Peyer's patch (tissue), 4 donors: ENCODE results near the gene MRPL43. TPM values are rescaled to one million over a fixed set of nuclear protein-coding genes. Genes with fewer than 3 reads are reported as not detected.
A peak's percentile ranks its signal among the peaks of the same experiment; 100 is the strongest.

Experiments used
- DNase-seq, 3 donors: peaks; one replicate each; pipeline ENCODE4 v3.0.0-alpha.2; 2017 to 2019
- H3K27ac ChIP-seq, 4 donors: fragments of 200-600 bp; sonication (generic); one replicate each; pipeline ENCODE4 v1.5.1; 2016 to 2019
- H3K27me3 ChIP-seq, 2 donors: fragments of 200-600 bp; sonication (generic); one replicate each; pipeline ENCODE4 v1.5.1; 2019
- H3K36me3 ChIP-seq, 3 donors: fragments of 200-600 bp; sonication (generic); one replicate each; pipeline ENCODE4 v1.5.1; 2016 to 2019
- H3K4me1 ChIP-seq, 4 donors: fragments of 200-600 bp; sonication (generic); one replicate each; pipeline ENCODE4 v1.5.1; 2016 to 2019
- H3K4me3 ChIP-seq, 4 donors: fragments of 200-600 bp; sonication (generic); 1 replicate in 3 of 4; 2 replicates in 1 of 4; pipeline ENCODE4 v1.5.1; 2016 to 2019; ENCODE audit warnings: mild to moderate bottlenecking in 1 of 4
- H3K9me3 ChIP-seq, 4 donors: fragments of 200-600 bp; sonication (generic); one replicate each; pipeline ENCODE4 v1.5.1; 2016 to 2019; ENCODE audit warnings: mild to moderate bottlenecking in 1 of 4
- POLR2A ChIP-seq, 2 donors: fragments of 450-650 bp; IDR thresholded peaks; one replicate each; pipeline ENCODE4 v1.5.1; 2017; ENCODE audit warnings: antibody characterized with exemption in 2 of 2, mild to moderate bottlenecking in 2 of 2, moderate library complexity in 2 of 2
- total RNA-seq, 4 donors: library from RNA; depleted of rRNA; stranded (reverse); fragments of >200 nt; gene quantifications; one replicate each; pipeline ENCODE4 v1.1.0, GENCODE V29; 2016
- TF ChIP-seq, protein P1 (sequence below), 6 experiments: fragments of 450-650 bp in 4 of 6; fragments of 200-600 bp in 2 of 6; sonication (generic) in 1 of 6; IDR thresholded peaks; one replicate each; pipeline ENCODE4 v1.5.1; 2017 to 2019; ENCODE audit warnings: antibody characterized with exemption in 6 of 6, mild to moderate bottlenecking in 3 of 6, moderate library complexity in 1 of 6

MRPL43 gene
- total RNA-seq, 4 donors from 2014 or later = 40.5 to 85.5 (median 61.7) TPM

- H3K4me3 ChIP-seq = peak overlapping the region; percentile 67 to 88 (median 77)
- H3K9me3 ChIP-seq = no peaks in the 10 kb centered on the region
- H3K27me3 ChIP-seq = no peaks in the 10 kb centered on the region
- H3K27ac ChIP-seq = peak overlapping the region; percentile 92 to 100 (median 98)
- DNase-seq = peak in 1 of 3 donors; percentile 62
- TF ChIP-seq POLR2A (IDR thresholded peaks at IDR 0.05) = no peak
- TF ChIP-seq, protein P1, sequence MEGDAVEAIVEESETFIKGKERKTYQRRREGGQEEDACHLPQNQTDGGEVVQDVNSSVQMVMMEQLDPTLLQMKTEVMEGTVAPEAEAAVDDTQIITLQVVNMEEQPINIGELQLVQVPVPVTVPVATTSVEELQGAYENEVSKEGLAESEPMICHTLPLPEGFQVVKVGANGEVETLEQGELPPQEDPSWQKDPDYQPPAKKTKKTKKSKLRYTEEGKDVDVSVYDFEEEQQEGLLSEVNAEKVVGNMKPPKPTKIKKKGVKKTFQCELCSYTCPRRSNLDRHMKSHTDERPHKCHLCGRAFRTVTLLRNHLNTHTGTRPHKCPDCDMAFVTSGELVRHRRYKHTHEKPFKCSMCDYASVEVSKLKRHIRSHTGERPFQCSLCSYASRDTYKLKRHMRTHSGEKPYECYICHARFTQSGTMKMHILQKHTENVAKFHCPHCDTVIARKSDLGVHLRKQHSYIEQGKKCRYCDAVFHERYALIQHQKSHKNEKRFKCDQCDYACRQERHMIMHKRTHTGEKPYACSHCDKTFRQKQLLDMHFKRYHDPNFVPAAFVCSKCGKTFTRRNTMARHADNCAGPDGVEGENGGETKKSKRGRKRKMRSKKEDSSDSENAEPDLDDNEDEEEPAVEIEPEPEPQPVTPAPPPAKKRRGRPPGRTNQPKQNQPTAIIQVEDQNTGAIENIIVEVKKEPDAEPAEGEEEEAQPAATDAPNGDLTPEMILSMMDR (IDR thresholded peaks at IDR 0.05) = no peak
- H3K36me3 ChIP-seq = peaks cover 0 to 11% (median 0%) of the 10 kb centered on the region in 3 donors
- peaks cover 0 to 26% (median 7%) of the 10 kb centered on the region in 4 donors for H3K4me1 ChIP-seq
These were observed 43.3 kb upstream of the MRPL43 start for GRCh38 chr10:101030496-101031127.

- TF ChIP-seq, protein P1 (IDR thresholded peaks at IDR 0.05) = peak in 1 of 6 experiments; percentile 8
- no peak for TF ChIP-seq POLR2A (IDR thresholded peaks at IDR 0.05)
- peaks cover 0 to 17% (median 7%) of the 10 kb centered on the region in 4 donors for H3K4me1 ChIP-seq
These were observed 42.4 kb upstream of the MRPL43 start for GRCh38 chr10:101029520-101030295.

GRCh38 chr10:101028446-101029337, 41.4 kb upstream of the MRPL43 start:
- TF ChIP-seq POLR2A (IDR thresholded peaks at IDR 0.05) = no peak
- TF ChIP-seq, protein P1 (IDR thresholded peaks at IDR 0.05) = no peak
- H3K36me3 ChIP-seq = no peaks in the 10 kb centered on the region
- no peak overlapping the region for H3K27ac ChIP-seq
- no peaks in the 10 kb centered on the region for H3K9me3 ChIP-seq
- no peaks in the 10 kb centered on the region for H3K27me3 ChIP-seq
- no peak overlapping the region for H3K4me3 ChIP-seq
- peak in 1 of 3 donors; percentile 51 for DNase-seq
- H3K4me1 ChIP-seq = peaks cover 0 to 16% (median 7%) of the 10 kb centered on the region in 4 donors

More at GRCh38 chr10:101029520-101030295, 42.4 kb upstream of the MRPL43 start:
- Histone ChIP-seq H3K4me3 (peak overlapping the region in 2 of 4 donors; percentile 67 to 88), H3K27ac (no peak overlapping the region), H3K27me3 (no peaks in the 10 kb centered on the region), H3K9me3 (no peaks in the 10 kb centered on the region), H3K36me3 (peaks cover 0 to 2% (median 0%) of the 10 kb centered on the region in 3 donors)
- DNase-seq = peak in 1 of 3 donors; percentile 50

DNA sequence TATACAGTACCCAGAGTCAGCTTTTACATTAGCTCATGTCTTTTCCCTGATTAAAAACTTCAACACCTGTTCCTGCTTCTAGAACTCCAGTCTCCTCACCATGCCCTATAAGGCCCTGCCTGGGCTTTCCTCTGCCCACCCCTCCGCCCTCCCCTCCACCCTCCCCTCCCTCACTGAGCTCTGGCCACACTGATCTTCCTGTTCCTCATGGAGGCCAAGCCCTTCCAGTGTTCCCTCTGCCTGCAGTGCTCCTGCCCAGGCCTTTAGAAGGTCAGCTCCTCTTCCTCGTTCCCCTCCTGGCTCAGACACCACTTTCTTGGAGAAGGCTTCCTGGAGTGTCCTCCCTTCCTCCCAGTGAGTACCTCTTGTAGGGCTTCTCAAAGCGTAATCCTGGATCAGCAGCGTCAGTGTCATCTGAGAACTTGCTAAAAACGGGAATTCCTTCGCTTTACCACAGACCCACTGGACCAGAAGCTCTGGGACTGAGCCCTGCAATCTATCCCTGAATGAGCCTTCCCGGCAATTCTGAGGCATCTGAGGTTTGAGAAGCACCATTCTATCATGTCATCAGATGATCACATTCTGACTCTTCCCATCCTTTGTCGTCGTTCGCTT, 39.9 kb upstream of the MRPL43 start:
- no peaks in the 10 kb centered on the region for H3K36me3 ChIP-seq
- DNase-seq = no peak
- H3K4me1 ChIP-seq = peaks cover 0 to 7% (median 3%) of the 10 kb centered on the region in 4 donors
- no peaks in the 10 kb centered on the region for H3K9me3 ChIP-seq
- H3K4me3 ChIP-seq = no peak overlapping the region
- no peaks in the 10 kb centered on the region for H3K27me3 ChIP-seq
- no peak for TF ChIP-seq POLR2A (IDR thresholded peaks at IDR 0.05)
- TF ChIP-seq, protein P1 (IDR thresholded peaks at IDR 0.05) = no peak
- H3K27ac ChIP-seq = no peak overlapping the region
